T-helper 1 cell (primary cell): ENCODE results near the gene PRPH.
"Not testable (repeated sequence)": the region's sequence is repeated elsewhere in the genome, so short reads cannot be mapped to it uniquely, and the experiment has no call there.

ENCODE experiments used
- DNase-seq, 5 donors: peaks; one replicate each; pipeline ENCODE4 v3.0.0-alpha.2; 2012 to 2020

PRPH gene

GRCh38 chr12:49301760-49302159 is 6.8 kb downstream of the PRPH start:
- DNase-seq = peak in 1 of 5 donors; percentile 61

- DNase-seq = no peak
Observed at GRCh38 chr12:49304161-49304560, 9.2 kb downstream of the PRPH start.

- no peak for DNase-seq
Observed at GRCh38 chr12:49305762-49306510, 11.0 kb downstream of the PRPH start.

- no peak for DNase-seq
Observed at GRCh38 chr12:49309386-49309785, 14.4 kb downstream of the PRPH start.

- DNase-seq = not testable (repeated sequence)
Observed at GRCh38 chr12:49310451-49311000, 15.6 kb downstream of the PRPH start.

GRCh38 chr12:49314811-49315210 is 19.9 kb downstream of the PRPH start:
- no peak for DNase-seq

- not testable (repeated sequence) for DNase-seq
Observed at GRCh38 chr12:49317118-49317517, 22.2 kb downstream of the PRPH start.

- not testable (repeated sequence) for DNase-seq
Observed at GRCh38 chr12:49320411-49321103, 25.6 kb downstream of the PRPH start.

GRCh38 chr12:49322367-49322707 is 27.4 kb downstream of the PRPH start:
- DNase-seq = no peak

- DNase-seq = peak; percentile 89 to 98 (median 96)
Observed at GRCh38 chr12:49322708-49323523, 28.0 kb downstream of the PRPH start, which contains the start of gene TROAP. TSS of gene TROAP (plus strand) at chr12:49323255. CDS start at chr12:49323609, 354 bp downstream.

GRCh38 chr12:49323524-49324097 is 28.7 kb downstream of the PRPH start:
- DNase-seq = no peak

GRCh38 chr12:49325606-49326005 is 30.7 kb downstream of the PRPH start:
- DNase-seq = no peak

GRCh38 chr12:49327368-49327767 is 32.4 kb downstream of the PRPH start:
- DNase-seq = no peak

- no peak for DNase-seq
Observed at GRCh38 chr12:49327887-49328286, 32.9 kb downstream of the PRPH start.

GRCh38 chr12:49328816-49329215 is 33.9 kb downstream of the PRPH start:
- no peak for DNase-seq

- no peak for DNase-seq
Observed at GRCh38 chr12:49330032-49330619, 35.2 kb downstream of the PRPH start.

GRCh38 chr12:49330631-49331379 is 35.9 kb downstream of the PRPH start:
- DNase-seq = no peak

GRCh38 chr12:49331380-49332222 is 36.7 kb downstream of the PRPH start:
- no peak for DNase-seq

- no peak for DNase-seq
Observed at GRCh38 chr12:49332441-49332861, 37.5 kb downstream of the PRPH start.

- DNase-seq = no peak
Observed at GRCh38 chr12:49332891-49333371, 38.0 kb downstream of the PRPH start.
